ENCODE data around the gene MLXIP. TPM values are rescaled to one million over a fixed set of nuclear protein-coding genes. Genes with fewer than 3 reads are reported as not detected.

MLXIP gene
- polyA plus RNA-seq, 1 donor from 2014 or later = 17.5 TPM

GRCh38 chr12:122142857-122143256 lies 64.3 kb downstream of the MLXIP start:
- Mint-ChIP-seq H3K9me3 (no peaks in the 10 kb centered on the region), H3K27me3 (no peaks in the 10 kb centered on the region), H3K36me3 (no peaks in the 10 kb centered on the region)

GRCh38 chr12:122144885-122145284 lies 66.3 kb downstream of the MLXIP start:
- no peak overlapping the region for H3K4me3 Mint-ChIP-seq
- H3K9me3 Mint-ChIP-seq = no peaks in the 10 kb centered on the region
- no peaks in the 10 kb centered on the region for H3K4me1 Mint-ChIP-seq
- H3K36me3 Mint-ChIP-seq = no peaks in the 10 kb centered on the region
- peak overlapping the region in 1 of 3 donors; percentile 62 for H3K27ac Mint-ChIP-seq
- no peaks in the 10 kb centered on the region for H3K27me3 Mint-ChIP-seq

More at GRCh38 chr12:122142857-122143256, 64.3 kb downstream of the MLXIP start:
- peaks cover 0 to 1% (median 0%) of the 10 kb centered on the region in 3 donors for H3K4me1 Mint-ChIP-seq
- H3K27ac Mint-ChIP-seq = no peak overlapping the region
- no peak overlapping the region for H3K4me3 Mint-ChIP-seq

GRCh38 chr12:122145505-122146330 lies 67.2 kb downstream of the MLXIP start:
- peak overlapping the region in 1 of 3 donors; percentile 62 for H3K27ac Mint-ChIP-seq
- H3K4me3 Mint-ChIP-seq = no peak overlapping the region
- H3K36me3 Mint-ChIP-seq = no peaks in the 10 kb centered on the region
- no peaks in the 10 kb centered on the region for H3K4me1 Mint-ChIP-seq
- H3K9me3 Mint-ChIP-seq = no peaks in the 10 kb centered on the region
- H3K27me3 Mint-ChIP-seq = no peaks in the 10 kb centered on the region

- H3K4me3 Mint-ChIP-seq = no peak overlapping the region
- H3K4me1 Mint-ChIP-seq = peaks cover 0 to 2% (median 0%) of the 10 kb centered on the region in 3 donors
- no peaks in the 10 kb centered on the region for H3K9me3 Mint-ChIP-seq
- H3K36me3 Mint-ChIP-seq = no peaks in the 10 kb centered on the region
- no peak overlapping the region for H3K27ac Mint-ChIP-seq
- no peaks in the 10 kb centered on the region for H3K27me3 Mint-ChIP-seq
Measured at GRCh38 chr12:122147514-122148290, 69.1 kb downstream of the MLXIP start.

GRCh38 chr12:122148657-122149056 lies 70.1 kb downstream of the MLXIP start:
- Mint-ChIP-seq H3K4me1 (peaks cover 0 to 2% (median 0%) of the 10 kb centered on the region in 3 donors), H3K27ac (no peak overlapping the region), H3K9me3 (no peaks in the 10 kb centered on the region)

GRCh38 chr12:122150127-122150681 lies 71.6 kb downstream of the MLXIP start:
- no peak overlapping the region for H3K4me3 Mint-ChIP-seq
- no peaks in the 10 kb centered on the region for H3K36me3 Mint-ChIP-seq
- H3K4me1 Mint-ChIP-seq = peaks cover 0 to 2% (median 2%) of the 10 kb centered on the region in 3 donors
- no peaks in the 10 kb centered on the region for H3K9me3 Mint-ChIP-seq
- H3K27ac Mint-ChIP-seq = no peak overlapping the region
- H3K27me3 Mint-ChIP-seq = peaks cover 3% of the 10 kb centered on the region

More at GRCh38 chr12:122148657-122149056, 70.1 kb downstream of the MLXIP start:
- Mint-ChIP-seq H3K4me3 (no peak overlapping the region), H3K36me3 (no peaks in the 10 kb centered on the region), H3K27me3 (no peaks in the 10 kb centered on the region)

GRCh38 chr12:122152754-122153153 lies 74.2 kb downstream of the MLXIP start:
- peaks cover 7% of the 10 kb centered on the region for H3K27me3 Mint-ChIP-seq
- H3K4me1 Mint-ChIP-seq = peaks cover 0 to 2% (median 2%) of the 10 kb centered on the region in 3 donors
- H3K27ac Mint-ChIP-seq = no peak overlapping the region

GRCh38 chr12:122155705-122156104 lies 77.1 kb downstream of the MLXIP start:
- Mint-ChIP-seq H3K4me3 (no peak overlapping the region), H3K27me3 (peaks cover 7% of the 10 kb centered on the region), H3K27ac (no peak overlapping the region), H3K9me3 (no peaks in the 10 kb centered on the region), H3K36me3 (no peaks in the 10 kb centered on the region), H3K4me1 (peaks cover 0 to 2% (median 2%) of the 10 kb centered on the region in 3 donors)

More at GRCh38 chr12:122152754-122153153, 74.2 kb downstream of the MLXIP start:
- H3K36me3 Mint-ChIP-seq = no peaks in the 10 kb centered on the region
- no peak overlapping the region for H3K4me3 Mint-ChIP-seq
- no peaks in the 10 kb centered on the region for H3K9me3 Mint-ChIP-seq

GRCh38 chr12:122158700-122159285 lies 80.2 kb downstream of the MLXIP start:
- H3K27me3 Mint-ChIP-seq = peaks cover 7% of the 10 kb centered on the region
- H3K4me1 Mint-ChIP-seq = peaks cover 0 to 2% (median 0%) of the 10 kb centered on the region in 3 donors
- H3K36me3 Mint-ChIP-seq = no peaks in the 10 kb centered on the region
- no peak overlapping the region for H3K27ac Mint-ChIP-seq
- H3K9me3 Mint-ChIP-seq = no peaks in the 10 kb centered on the region
- no peak overlapping the region for H3K4me3 Mint-ChIP-seq

GRCh38 chr12:122159882-122160281 lies 81.3 kb downstream of the MLXIP start:
- Mint-ChIP-seq H3K4me3 (no peak overlapping the region), H3K4me1 (no peaks in the 10 kb centered on the region), H3K9me3 (no peaks in the 10 kb centered on the region), H3K36me3 (no peaks in the 10 kb centered on the region), H3K27me3 (peaks cover 5% of the 10 kb centered on the region), H3K27ac (no peak overlapping the region)

GRCh38 chr12:122160761-122161160 lies 82.2 kb downstream of the MLXIP start:
- Mint-ChIP-seq H3K9me3 (no peaks in the 10 kb centered on the region), H3K4me1 (no peaks in the 10 kb centered on the region), H3K27me3 (peaks cover 8% of the 10 kb centered on the region), H3K27ac (peak overlapping the region in 1 of 3 donors; percentile 43), H3K4me3 (no peak overlapping the region), H3K36me3 (no peaks in the 10 kb centered on the region)

GRCh38 chr12:122161682-122162081 lies 83.1 kb downstream of the MLXIP start:
- Mint-ChIP-seq H3K27ac (no peak overlapping the region), H3K4me1 (peaks cover 0 to 3% (median 0%) of the 10 kb centered on the region in 3 donors), H3K36me3 (no peaks in the 10 kb centered on the region), H3K9me3 (no peaks in the 10 kb centered on the region), H3K4me3 (peak overlapping the region in 1 of 4 donors; percentile 39), H3K27me3 (peaks cover 7% of the 10 kb centered on the region)

GRCh38 chr12:122162976-122163375 lies 84.4 kb downstream of the MLXIP start:
- Mint-ChIP-seq H3K9me3 (no peaks in the 10 kb centered on the region), H3K4me3 (no peak overlapping the region), H3K27ac (no peak overlapping the region), H3K4me1 (peaks cover 0 to 10% (median 0%) of the 10 kb centered on the region in 3 donors), H3K27me3 (peaks cover 15% of the 10 kb centered on the region), H3K36me3 (no peaks in the 10 kb centered on the region)

- Mint-ChIP-seq H3K4me1 (peaks cover 0 to 10% (median 0%) of the 10 kb centered on the region in 3 donors), H3K27me3 (peaks cover 22% of the 10 kb centered on the region), H3K36me3 (no peaks in the 10 kb centered on the region), H3K9me3 (no peaks in the 10 kb centered on the region), H3K4me3 (peak overlapping the region in 1 of 4 donors; percentile 68), H3K27ac (no peak overlapping the region)
Measured at GRCh38 chr12:122166422-122167349, 88.1 kb downstream of the MLXIP start.
